ENCODE measurements around the gene KCNK3. TPM values are rescaled to one million over a fixed set of nuclear protein-coding genes. Genes with fewer than 3 reads are reported as not detected.

KCNK3 gene
- total RNA-seq, 1 experiment from 2014 or later, result 32.8 TPM

DNA sequence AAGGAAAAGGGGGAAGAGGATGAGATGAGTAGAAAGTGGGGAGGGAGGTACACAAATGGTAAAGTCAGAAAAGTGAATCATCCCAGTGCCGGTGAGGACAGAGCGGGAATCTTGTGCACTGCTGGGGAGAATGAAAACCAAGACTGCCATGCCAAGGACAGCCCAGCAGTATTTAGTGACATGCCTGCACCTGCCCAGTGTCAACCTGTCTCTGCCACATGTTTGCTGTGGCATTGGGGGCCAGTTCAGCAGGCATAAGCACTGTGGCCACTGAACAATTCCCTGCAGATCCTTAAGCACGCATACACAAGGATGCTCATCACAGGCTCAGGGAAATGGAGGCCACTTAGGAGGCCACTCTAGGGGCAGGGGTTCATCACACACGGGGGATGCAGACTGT lies 5.2 kb upstream of the KCNK3 start:
- intact Hi-C loops (cut with micrococcal nuclease; ENCODE audit: unreplicated experiment), result no loop called here
- H3K9me3 ChIP-seq (ENCODE audit: control insufficient read depth, insufficient read depth, low read depth, low read length), result no peaks in the 10 kb centered on the region
- ATAC-seq (no peak), DNase-seq (ENCODE audit: low read depth, low spot score) (no peak)
- H3K36me3 ChIP-seq (ENCODE audit: control insufficient read depth, insufficient read depth, low read length), result no peaks in the 10 kb centered on the region
- H3K27me3 ChIP-seq (ENCODE audit: control insufficient read depth, insufficient read depth, low read length), result peaks cover 6% of the 10 kb centered on the region
- CTCF ChIA-PET, result no interaction called here
- TF ChIP-seq, protein P1, sequence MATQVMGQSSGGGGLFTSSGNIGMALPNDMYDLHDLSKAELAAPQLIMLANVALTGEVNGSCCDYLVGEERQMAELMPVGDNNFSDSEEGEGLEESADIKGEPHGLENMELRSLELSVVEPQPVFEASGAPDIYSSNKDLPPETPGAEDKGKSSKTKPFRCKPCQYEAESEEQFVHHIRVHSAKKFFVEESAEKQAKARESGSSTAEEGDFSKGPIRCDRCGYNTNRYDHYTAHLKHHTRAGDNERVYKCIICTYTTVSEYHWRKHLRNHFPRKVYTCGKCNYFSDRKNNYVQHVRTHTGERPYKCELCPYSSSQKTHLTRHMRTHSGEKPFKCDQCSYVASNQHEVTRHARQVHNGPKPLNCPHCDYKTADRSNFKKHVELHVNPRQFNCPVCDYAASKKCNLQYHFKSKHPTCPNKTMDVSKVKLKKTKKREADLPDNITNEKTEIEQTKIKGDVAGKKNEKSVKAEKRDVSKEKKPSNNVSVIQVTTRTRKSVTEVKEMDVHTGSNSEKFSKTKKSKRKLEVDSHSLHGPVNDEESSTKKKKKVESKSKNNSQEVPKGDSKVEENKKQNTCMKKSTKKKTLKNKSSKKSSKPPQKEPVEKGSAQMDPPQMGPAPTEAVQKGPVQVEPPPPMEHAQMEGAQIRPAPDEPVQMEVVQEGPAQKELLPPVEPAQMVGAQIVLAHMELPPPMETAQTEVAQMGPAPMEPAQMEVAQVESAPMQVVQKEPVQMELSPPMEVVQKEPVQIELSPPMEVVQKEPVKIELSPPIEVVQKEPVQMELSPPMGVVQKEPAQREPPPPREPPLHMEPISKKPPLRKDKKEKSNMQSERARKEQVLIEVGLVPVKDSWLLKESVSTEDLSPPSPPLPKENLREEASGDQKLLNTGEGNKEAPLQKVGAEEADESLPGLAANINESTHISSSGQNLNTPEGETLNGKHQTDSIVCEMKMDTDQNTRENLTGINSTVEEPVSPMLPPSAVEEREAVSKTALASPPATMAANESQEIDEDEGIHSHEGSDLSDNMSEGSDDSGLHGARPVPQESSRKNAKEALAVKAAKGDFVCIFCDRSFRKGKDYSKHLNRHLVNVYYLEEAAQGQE (IDR thresholded peaks at IDR 0.05; ENCODE audit: insufficient read depth in 1 of 2, low read depth in 2 of 2, low read length in 1 of 2), result no peak
- no TSS peak for BruUV-seq (replicated peaks)
- no peak overlapping the region for H3K4me3 ChIP-seq (ENCODE audit: low read depth in 2 of 2, low read length in 2 of 2)
- no peaks in the 10 kb centered on the region for H3K4me1 ChIP-seq (ENCODE audit: control insufficient read depth, insufficient read depth, low read length)
- H3K27ac ChIP-seq (ENCODE audit: low read length), result no peak overlapping the region
- in situ Hi-C loops (cut with HindIII; ENCODE audit: low pct_unique_long_range_greater_than_20kb, low sequenced_read_pairs), result no loop called here
- POLR2A ChIA-PET, result no interaction called here

DNA sequence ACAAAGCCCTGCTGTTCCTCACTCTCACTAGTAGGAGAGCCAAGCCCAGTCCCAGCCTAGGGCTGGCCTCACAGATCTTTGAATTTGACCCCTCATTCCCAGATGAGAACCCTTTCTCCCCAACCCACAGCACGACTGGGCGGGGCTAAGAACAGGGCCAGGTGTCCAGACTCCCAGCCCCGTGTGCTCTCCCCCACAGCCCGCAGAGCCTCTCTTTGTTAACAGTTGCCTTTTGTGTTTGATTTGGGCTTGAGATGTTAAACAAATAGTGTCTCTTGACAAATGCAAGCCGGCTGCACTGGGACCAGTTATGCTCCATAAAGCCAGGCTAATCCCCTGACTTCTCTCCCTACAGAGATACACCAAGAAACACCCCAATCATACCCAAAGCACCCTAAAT lies 4.7 kb upstream of the KCNK3 start:
- Histone ChIP-seq H3K9me3 (ENCODE audit: control insufficient read depth, insufficient read depth, low read depth, low read length) (no peaks in the 10 kb centered on the region), H3K4me1 (ENCODE audit: control insufficient read depth, insufficient read depth, low read length) (no peaks in the 10 kb centered on the region), H3K4me3 (ENCODE audit: low read depth in 2 of 2, low read length in 2 of 2) (no peak overlapping the region), H3K27me3 (ENCODE audit: control insufficient read depth, insufficient read depth, low read length) (peaks cover 6% of the 10 kb centered on the region), H3K27ac (ENCODE audit: low read length) (no peak overlapping the region), H3K36me3 (ENCODE audit: control insufficient read depth, insufficient read depth, low read length) (no peaks in the 10 kb centered on the region)
- CTCF ChIA-PET, result no interaction called here
- POLR2A ChIA-PET, result no interaction called here
- TF ChIP-seq, protein P1 (IDR thresholded peaks at IDR 0.05; ENCODE audit: insufficient read depth in 1 of 2, low read depth in 2 of 2, low read length in 1 of 2), result no peak
- TF ChIP-seq, protein P2, sequence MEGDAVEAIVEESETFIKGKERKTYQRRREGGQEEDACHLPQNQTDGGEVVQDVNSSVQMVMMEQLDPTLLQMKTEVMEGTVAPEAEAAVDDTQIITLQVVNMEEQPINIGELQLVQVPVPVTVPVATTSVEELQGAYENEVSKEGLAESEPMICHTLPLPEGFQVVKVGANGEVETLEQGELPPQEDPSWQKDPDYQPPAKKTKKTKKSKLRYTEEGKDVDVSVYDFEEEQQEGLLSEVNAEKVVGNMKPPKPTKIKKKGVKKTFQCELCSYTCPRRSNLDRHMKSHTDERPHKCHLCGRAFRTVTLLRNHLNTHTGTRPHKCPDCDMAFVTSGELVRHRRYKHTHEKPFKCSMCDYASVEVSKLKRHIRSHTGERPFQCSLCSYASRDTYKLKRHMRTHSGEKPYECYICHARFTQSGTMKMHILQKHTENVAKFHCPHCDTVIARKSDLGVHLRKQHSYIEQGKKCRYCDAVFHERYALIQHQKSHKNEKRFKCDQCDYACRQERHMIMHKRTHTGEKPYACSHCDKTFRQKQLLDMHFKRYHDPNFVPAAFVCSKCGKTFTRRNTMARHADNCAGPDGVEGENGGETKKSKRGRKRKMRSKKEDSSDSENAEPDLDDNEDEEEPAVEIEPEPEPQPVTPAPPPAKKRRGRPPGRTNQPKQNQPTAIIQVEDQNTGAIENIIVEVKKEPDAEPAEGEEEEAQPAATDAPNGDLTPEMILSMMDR (IDR thresholded peaks at IDR 0.05), result no peak
- TF ChIP-seq TCF7L2 (IDR thresholded peaks at IDR 0.05; ENCODE audit: low read depth, low read length) (no peak), POLR2AphosphoS5 (IDR thresholded peaks at IDR 0.05; ENCODE audit: low read depth, low read length) (no peak), SIN3A (IDR thresholded peaks at IDR 0.05; ENCODE audit: borderline replicate concordance, insufficient read depth, low read depth, low read length) (no peak)
- intact Hi-C loops (cut with micrococcal nuclease; ENCODE audit: unreplicated experiment) (no loop called here), in situ Hi-C loops (cut with HindIII; ENCODE audit: low pct_unique_long_range_greater_than_20kb, low sequenced_read_pairs) (no loop called here)
- no TSS peak for BruUV-seq (replicated peaks)
- ATAC-seq (no peak), DNase-seq (ENCODE audit: low read depth, low spot score) (no peak)
